ENCODE results near the gene WDR38.

DNA sequence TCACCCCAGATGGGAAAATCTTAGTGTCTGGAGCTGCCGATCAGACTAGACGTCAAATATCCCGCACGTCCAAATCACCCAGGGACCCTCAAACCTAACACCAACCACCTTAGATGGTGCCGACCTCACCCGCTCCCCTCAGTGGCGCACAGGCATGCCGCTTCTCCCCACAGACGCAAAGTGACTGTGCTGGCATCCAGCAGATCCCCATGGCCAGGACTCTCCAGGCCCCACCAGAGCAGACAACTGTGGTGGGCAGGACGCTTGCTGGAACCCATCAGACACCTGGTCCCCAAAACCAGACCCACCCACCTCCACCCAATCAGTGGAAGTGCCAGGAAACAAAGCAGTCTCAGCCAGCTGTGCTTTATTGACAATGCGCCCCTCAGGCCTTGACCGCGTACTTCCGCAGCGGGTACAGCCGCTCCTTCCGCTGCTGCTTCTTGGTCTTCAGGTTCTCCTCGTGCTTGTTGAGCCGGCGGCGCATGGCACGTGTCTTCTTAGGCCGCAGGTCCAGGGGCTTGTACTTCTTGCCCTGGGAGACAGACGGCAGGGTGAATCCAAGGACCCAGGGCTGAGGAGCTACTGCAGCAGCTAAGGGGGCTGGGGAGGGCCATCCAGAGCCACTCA, 4.4 kb downstream of the WDR38 start:
- TF ChIP-seq, protein P1, sequence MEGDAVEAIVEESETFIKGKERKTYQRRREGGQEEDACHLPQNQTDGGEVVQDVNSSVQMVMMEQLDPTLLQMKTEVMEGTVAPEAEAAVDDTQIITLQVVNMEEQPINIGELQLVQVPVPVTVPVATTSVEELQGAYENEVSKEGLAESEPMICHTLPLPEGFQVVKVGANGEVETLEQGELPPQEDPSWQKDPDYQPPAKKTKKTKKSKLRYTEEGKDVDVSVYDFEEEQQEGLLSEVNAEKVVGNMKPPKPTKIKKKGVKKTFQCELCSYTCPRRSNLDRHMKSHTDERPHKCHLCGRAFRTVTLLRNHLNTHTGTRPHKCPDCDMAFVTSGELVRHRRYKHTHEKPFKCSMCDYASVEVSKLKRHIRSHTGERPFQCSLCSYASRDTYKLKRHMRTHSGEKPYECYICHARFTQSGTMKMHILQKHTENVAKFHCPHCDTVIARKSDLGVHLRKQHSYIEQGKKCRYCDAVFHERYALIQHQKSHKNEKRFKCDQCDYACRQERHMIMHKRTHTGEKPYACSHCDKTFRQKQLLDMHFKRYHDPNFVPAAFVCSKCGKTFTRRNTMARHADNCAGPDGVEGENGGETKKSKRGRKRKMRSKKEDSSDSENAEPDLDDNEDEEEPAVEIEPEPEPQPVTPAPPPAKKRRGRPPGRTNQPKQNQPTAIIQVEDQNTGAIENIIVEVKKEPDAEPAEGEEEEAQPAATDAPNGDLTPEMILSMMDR (IDR thresholded peaks at IDR 0.05; ENCODE audit: low read length) = no peak
- TF ChIP-seq EZH2 (IDR thresholded peaks at IDR 0.05; ENCODE audit: borderline replicate concordance, low read length) = no peak
